Mesangial cell (primary cell): ENCODE data around the gene PRAC2. TPM values are rescaled to one million over a fixed set of nuclear protein-coding genes. Genes with fewer than 3 reads are reported as not detected.

Experiments
- total RNA-seq: library from RNA; depleted of rRNA; stranded (reverse); fragments of >200 nt; gene quantifications from 2 replicates; pipeline ENCODE4 v1.2.3, GENCODE V29; 2015

The PRAC2 gene
- total RNA-seq = not detected in 2 replicates

DNA sequence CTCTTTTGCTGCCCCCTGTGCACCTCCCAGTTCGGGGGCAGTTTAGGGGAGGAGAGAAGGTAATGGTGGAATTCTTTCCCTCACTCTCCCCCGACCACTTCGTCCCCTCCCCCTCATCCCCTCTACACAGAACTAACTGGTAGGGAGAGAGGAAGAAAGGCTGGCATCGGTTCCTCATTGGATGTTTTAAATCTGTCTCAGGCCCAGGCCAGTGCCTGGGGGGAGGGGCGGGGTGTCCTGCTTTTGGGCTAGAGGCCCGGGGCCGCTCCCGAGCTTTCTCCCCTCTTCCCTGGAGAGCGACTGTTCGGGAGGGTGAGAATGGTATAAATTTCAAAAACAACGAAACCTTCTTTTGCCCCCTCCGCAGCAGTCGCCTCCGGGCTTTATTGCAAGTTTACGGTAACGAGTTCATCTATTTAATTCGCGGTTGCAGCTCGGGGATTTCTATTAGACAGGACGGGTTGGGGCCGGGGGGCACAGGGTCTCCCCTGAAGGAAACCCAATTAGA lies at the start of gene PRAC2:
Gene PRAC2, plus strand, starts transcription at position 271 of the 508 bp plus-strand sequence. CDS start 1,226 bp downstream, outside the sequence.

DNA sequence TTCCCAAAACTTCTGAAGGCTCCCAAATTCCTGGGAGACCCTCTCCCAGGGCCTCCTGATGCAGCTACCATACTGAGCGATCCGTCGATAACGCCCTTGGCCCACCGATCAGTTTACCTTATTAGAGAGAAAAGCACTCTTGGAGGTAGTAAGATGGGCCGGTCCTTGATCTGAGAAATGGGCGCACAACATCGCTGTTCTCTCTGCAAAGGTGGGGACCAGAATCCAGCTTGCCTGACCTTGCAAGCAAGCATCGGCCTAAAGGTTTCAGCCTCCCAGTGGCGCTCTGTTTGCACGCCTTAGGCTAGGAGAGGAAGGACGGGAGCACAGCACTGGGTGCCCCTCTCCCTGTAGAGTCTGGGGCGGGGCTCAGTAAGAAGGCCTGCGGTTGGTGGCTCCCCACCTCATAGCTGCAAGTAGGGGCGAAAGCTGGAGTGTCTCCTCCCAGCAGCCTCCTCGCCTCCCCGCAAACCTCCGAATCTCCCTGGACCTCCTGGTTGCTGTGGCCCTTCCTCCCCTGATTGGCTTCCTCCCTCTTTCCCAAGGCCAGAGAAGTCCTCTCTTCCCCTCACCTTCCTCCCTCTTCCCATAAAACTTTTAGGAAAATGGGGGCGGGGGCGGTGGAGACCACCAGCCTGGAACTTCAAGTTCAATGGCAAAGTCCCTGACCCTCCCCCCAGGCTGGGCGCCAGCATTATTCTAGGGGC lies 631 bp upstream of the PRAC2 start, which contains the start of gene PRAC1:
Gene PRAC1, minus strand, starts transcription at position 318 of the 707 bp plus-strand sequence. Its CDS starts 126 bp downstream, at position 192.

DNA sequence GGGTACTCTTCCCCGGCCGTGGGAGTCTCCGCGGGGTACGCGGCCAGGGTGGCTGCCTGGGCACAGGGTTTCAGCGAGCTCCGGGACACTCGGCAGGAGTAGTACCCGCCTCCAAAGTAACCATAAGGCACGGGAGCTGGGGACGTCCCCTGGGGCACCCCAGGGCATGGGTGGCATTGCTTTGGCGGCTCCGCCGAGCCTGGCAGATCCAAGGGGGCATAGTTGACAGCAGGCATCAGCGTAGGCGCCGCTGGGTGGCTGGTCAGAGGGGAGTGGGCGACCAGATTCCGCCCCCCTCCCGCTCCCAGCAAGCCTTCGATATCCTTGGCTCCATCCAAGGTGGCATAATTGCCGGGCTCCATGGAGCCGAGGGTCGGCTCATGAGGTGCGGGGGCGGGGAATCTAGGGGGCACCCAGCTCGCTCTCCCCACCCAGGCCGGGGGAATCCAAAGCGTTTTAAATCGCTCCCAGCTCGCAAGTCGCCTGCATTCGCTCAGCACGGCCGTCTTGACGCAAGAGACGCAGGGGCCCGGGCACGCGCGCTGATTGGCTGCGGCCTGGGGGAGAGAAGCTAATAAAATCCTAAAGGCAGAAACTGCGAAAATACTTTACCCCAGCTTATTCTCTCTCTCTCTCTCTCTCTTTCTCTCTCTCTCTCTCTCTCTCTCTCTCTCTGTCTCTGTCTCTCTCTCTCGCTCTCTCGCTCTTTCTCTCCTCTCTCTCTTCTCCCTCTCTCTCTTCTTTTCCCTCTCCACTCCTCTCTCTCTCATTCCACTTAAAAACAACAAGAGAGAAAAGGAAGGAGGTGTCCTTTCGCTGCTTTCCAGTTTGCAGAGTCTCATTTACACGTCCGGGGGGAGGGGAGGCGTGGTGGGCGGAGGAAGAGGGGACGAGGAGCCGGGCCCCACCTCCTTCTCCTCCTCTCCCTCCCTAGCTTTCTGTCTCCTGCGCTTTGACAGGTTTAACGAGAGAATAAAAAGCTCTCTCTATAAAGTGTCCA lies 5.5 kb downstream of the PRAC2 start, which contains the start of gene HOXB13:
Gene HOXB13, minus strand, starts transcription at position 519 of the 1,000 bp plus-strand sequence. Its CDS starts 157 bp downstream, at position 362.

Other genes with a start within 250 kb of the PRAC2 start
- not detected in 2 replicates for gene HOXB1, start 192.2 kb upstream of the PRAC2 start, total RNA-seq
- 25.6 and 51.0 TPM in 2 replicates for gene HOXB2, start 178.1 kb upstream of the PRAC2 start, total RNA-seq
- gene HOXB4, start 144.8 kb upstream of the PRAC2 start, total RNA-seq = 1.5 and 4.1 TPM in 2 replicates
- gene HOXB3, start 132.9 kb upstream of the PRAC2 start, total RNA-seq = 16.0 and 39.2 TPM in 2 replicates
- gene HOXB5, start 129.4 kb upstream of the PRAC2 start, total RNA-seq = 1.3 and 3.4 TPM in 2 replicates
- gene HOXB6, start 118.2 kb upstream of the PRAC2 start, total RNA-seq = 14.5 and 29.4 TPM in 2 replicates
- 12.1 and 14.7 TPM in 2 replicates for gene HOXB7, start 112.2 kb upstream of the PRAC2 start, total RNA-seq
- gene HOXB8, start 107.9 kb upstream of the PRAC2 start, total RNA-seq = 7.7 and 21.9 TPM in 2 replicates
- 27.1 and 43.1 TPM in 2 replicates for gene HOXB9, start 96.8 kb upstream of the PRAC2 start, total RNA-seq
- gene PRAC1, start 667 bp upstream of the PRAC2 start, total RNA-seq = not detected in 2 replicates
- not detected in 2 replicates for gene HOXB13, start 5.6 kb downstream of the PRAC2 start, total RNA-seq
- gene TTLL6, start 94.0 kb downstream of the PRAC2 start, total RNA-seq = under 0.01 TPM in 1 of 2 replicates, not detected in the other
- 14.5 and 15.6 TPM in 2 replicates for gene CALCOCO2, start 107.8 kb downstream of the PRAC2 start, total RNA-seq
- 87.0 and 232 TPM in 2 replicates for gene ATP5MC1, start 169.6 kb downstream of the PRAC2 start, total RNA-seq
- gene UBE2Z, start 185.2 kb downstream of the PRAC2 start, total RNA-seq = 72.9 and 75.6 TPM in 2 replicates
- 98.0 and 157 TPM in 2 replicates for gene SNF8, start 221.7 kb downstream of the PRAC2 start, total RNA-seq
- 0.13 TPM in 1 of 2 replicates, not detected in the other for gene GIP, start 245.4 kb downstream of the PRAC2 start, total RNA-seq